Lung (tissue), 12 donors: ENCODE measurements around the gene CACNA1C. TPM values are rescaled to one million over a fixed set of nuclear protein-coding genes. Genes with fewer than 3 reads are reported as not detected.

Experiments
- ATAC-seq: fragments of 200-7000 bp; cut with Tn5 transposase; one replicate; pipeline ENCODE4 v1.9.1; 2020; ENCODE audit warnings: moderate number of reproducible peaks; ENCODE audit not compliant: insufficient read depth, low FRiP score
- DNase-seq, 3 donors: peaks; one replicate each; pipeline ENCODE4 v3.0.0-alpha.2; 2013 to 2017
- H3K27ac ChIP-seq, 2 donors: one replicate each; pipeline ENCODE4 v1.5.1; 2013; ENCODE audit warnings: mild to moderate bottlenecking in 2 of 2, moderate library complexity in 2 of 2, control low read depth in 1 of 2, inconsistent platforms in 1 of 2, low read depth in 1 of 2, low read length in 1 of 2
- H3K27me3 ChIP-seq, 3 donors: one replicate each; pipeline ENCODE4 v1.5.1; 2013; ENCODE audit warnings: low read length in 2 of 3; ENCODE audit not compliant: control insufficient read depth in 3 of 3, insufficient read depth in 3 of 3
- H3K36me3 ChIP-seq, 4 donors: one replicate each; pipeline ENCODE4 v1.5.1; 2013; ENCODE audit warnings: low read length in 4 of 4, mild to moderate bottlenecking in 1 of 4, moderate library complexity in 1 of 4; ENCODE audit not compliant: control insufficient read depth in 4 of 4, insufficient read depth in 4 of 4
- H3K4me1 ChIP-seq, 5 donors: one replicate each; pipeline ENCODE4 v1.5.1; 2013; ENCODE audit warnings: low read length in 5 of 5, mild to moderate bottlenecking in 2 of 5, moderate library complexity in 1 of 5; ENCODE audit not compliant: control insufficient read depth in 5 of 5, insufficient read depth in 5 of 5
- H3K4me3 ChIP-seq: one replicate; pipeline ENCODE4 v1.5.1; 2013; ENCODE audit warnings: mild to moderate bottlenecking, control low read depth, moderate library complexity
- H3K9ac ChIP-seq, 2 donors: one replicate each; pipeline ENCODE4 v1.5.1; 2013; ENCODE audit warnings: low read length in 2 of 2, control low read depth in 1 of 2; ENCODE audit not compliant: insufficient read depth in 1 of 2
- H3K9me3 ChIP-seq, 4 donors: one replicate each; pipeline ENCODE4 v1.5.1; 2013; ENCODE audit warnings: low read length in 3 of 4, mild to moderate bottlenecking in 1 of 4, moderate library complexity in 1 of 4; ENCODE audit not compliant: control insufficient read depth in 4 of 4, insufficient read depth in 3 of 4
- WGBS, 2 donors: extraction: QIAGEN DNeasy Blood & Tissue Kit; methylation state at CpG; one replicate each; pipeline ENCODE4 v1.1.7; 2013; 5-methylcytosine and 5-hydroxymethylcytosine counted together
- polyA plus RNA-seq, 2 donors: library from polyadenylated mRNA; stranded (reverse); fragments of 200-250 nt; gene quantifications; one replicate each; pipeline ENCODE4 v1.2.1, GENCODE V29; 2013
- total RNA-seq, 2 donors: library from RNA; depleted of rRNA in 1 of 2; stranded (reverse); fragments of >200 nt in 1 of 2; gene quantifications; one replicate each; pipeline ENCODE4 v1.2.1, GENCODE V29; 2014 to 2021
- TF ChIP-seq, protein P1 (sequence below): IDR thresholded peaks from 2 replicates; pipeline ENCODE4 v1.5.1; 2012; ENCODE audit warnings: mild to moderate bottlenecking; ENCODE audit errors: control extremely low read depth, extremely low read depth
- donor health status: control.
- donor health status: control.
- donor health status: Bipolar disorder and iron deficiency.
- donor health status: healthy.
- donor health status: DM: yes; HTN: yes; CAD: no.

CACNA1C gene
- total and polyA plus RNA-seq, 4 donors, result 3.2 to 17.5 (median 7.5) TPM

DNA sequence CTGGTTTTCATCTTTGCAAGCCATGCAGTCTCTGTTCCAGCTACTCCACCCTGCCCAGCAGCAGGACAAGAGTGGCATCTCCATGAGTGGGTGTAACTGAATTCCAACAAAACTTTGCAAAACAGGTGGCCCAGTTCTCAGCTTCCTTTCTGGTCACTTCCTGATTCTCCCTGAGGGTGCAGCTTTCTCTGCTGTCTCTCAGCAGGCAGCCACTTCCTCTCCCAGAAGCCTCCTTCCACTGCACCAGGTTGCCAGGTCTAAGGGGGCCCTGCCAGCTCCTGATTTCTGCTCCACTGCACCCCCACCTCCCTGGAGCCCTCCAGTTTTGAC, 400.9 kb downstream of the CACNA1C start:
- H3K9me3 ChIP-seq, result peaks cover 0 to 2% (median 0%) of the 10 kb centered on the region in 4 donors
- H3K27me3 ChIP-seq, result no peaks in the 10 kb centered on the region
- no peak overlapping the region for H3K9ac ChIP-seq
- TF ChIP-seq, protein P1, sequence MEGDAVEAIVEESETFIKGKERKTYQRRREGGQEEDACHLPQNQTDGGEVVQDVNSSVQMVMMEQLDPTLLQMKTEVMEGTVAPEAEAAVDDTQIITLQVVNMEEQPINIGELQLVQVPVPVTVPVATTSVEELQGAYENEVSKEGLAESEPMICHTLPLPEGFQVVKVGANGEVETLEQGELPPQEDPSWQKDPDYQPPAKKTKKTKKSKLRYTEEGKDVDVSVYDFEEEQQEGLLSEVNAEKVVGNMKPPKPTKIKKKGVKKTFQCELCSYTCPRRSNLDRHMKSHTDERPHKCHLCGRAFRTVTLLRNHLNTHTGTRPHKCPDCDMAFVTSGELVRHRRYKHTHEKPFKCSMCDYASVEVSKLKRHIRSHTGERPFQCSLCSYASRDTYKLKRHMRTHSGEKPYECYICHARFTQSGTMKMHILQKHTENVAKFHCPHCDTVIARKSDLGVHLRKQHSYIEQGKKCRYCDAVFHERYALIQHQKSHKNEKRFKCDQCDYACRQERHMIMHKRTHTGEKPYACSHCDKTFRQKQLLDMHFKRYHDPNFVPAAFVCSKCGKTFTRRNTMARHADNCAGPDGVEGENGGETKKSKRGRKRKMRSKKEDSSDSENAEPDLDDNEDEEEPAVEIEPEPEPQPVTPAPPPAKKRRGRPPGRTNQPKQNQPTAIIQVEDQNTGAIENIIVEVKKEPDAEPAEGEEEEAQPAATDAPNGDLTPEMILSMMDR, result no peak
- peaks cover 0 to 6% (median 0%) of the 10 kb centered on the region in 5 donors for H3K4me1 ChIP-seq
- H3K36me3 ChIP-seq, result peaks cover 0 to 5% (median 3%) of the 10 kb centered on the region in 4 donors
- no peak overlapping the region for H3K27ac ChIP-seq
- H3K4me3 ChIP-seq, result no peak overlapping the region
- DNase-seq (no peak), ATAC-seq (no peak)

DNA sequence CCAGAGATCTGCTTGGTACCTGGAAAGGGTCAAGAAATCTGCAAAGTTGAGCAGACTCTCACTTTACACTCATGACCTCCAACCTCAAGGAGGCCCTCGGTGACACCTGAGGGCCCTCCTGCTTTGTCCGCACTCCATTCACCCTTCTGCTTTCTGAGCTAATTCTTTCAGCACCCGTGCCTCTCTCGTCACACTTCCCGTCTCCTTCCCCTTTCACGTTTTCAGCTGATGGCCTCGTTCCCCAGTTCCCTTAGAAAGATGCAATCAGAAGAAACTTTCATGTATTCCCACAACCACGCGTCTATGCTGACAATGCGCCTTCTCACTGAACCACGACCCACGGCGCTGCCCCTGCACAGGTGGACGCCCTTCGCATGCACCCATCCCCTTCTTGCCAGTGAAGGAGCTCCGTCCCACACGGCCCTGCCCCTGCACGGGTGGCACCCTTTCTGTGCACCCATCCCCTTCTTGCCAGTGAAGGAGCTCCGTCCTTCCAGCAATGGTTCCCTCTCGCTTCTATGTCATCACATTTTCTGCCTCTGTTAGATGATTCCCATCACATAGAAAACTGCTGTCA, 401.9 kb downstream of the CACNA1C start:
- Histone ChIP-seq H3K4me3 (no peak overlapping the region), H3K27ac (no peak overlapping the region), H3K9ac (no peak overlapping the region), H3K9me3 (peaks cover 0 to 2% (median 0%) of the 10 kb centered on the region in 4 donors), H3K27me3 (no peaks in the 10 kb centered on the region), H3K4me1 (peaks cover 0 to 6% (median 0%) of the 10 kb centered on the region in 5 donors), H3K36me3 (peaks cover 0 to 5% (median 3%) of the 10 kb centered on the region in 4 donors)
- TF ChIP-seq, protein P1, result no peak
- DNase-seq (no peak), ATAC-seq (no peak)
- 68 to 76% methylated on average over 20 of the region's 20 CpGs for WGBS, 2 donors

DNA sequence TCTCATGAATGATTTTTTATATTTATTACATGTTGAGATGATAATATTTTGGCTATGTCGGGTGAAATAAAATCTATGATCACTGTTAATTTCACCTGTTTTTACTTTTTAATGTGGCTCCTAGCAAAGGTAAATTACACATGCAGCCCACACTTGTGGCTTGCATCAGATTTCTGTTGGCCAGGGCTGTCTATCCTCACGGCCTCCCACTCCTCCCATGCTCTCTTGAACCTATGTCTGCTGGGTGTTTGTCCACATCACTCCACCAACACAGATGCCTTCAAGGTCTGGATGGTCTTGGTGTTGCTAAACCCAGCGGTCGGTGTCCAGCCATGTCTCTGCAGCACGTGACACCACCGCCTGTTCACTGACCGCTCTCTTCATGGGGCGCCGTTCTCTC, 402.6 kb downstream of the CACNA1C start:
- H3K4me3 ChIP-seq, result no peak overlapping the region
- H3K4me1 ChIP-seq, result peaks cover 0 to 6% (median 0%) of the 10 kb centered on the region in 5 donors
- H3K36me3 ChIP-seq, result peaks cover 0 to 5% (median 3%) of the 10 kb centered on the region in 4 donors
- DNase-seq (no peak), ATAC-seq (no peak)
- no peak overlapping the region for H3K27ac ChIP-seq
- no peak overlapping the region for H3K9ac ChIP-seq
- TF ChIP-seq, protein P1, result no peak
- no peaks in the 10 kb centered on the region for H3K27me3 ChIP-seq
- WGBS, 2 donors, result 95 to 96% methylated on average over 9 of the region's 9 CpGs
- H3K9me3 ChIP-seq, result peaks cover 0 to 2% (median 0%) of the 10 kb centered on the region in 4 donors
